ENCODE results near the gene RESF1. TPM values are rescaled to one million over a fixed set of nuclear protein-coding genes. Genes with fewer than 3 reads are reported as not detected.

Gene RESF1
- 6.2 and 20.3 TPM in 2 replicates for total RNA-seq (ENCODE audit: low replicate concordance)

GRCh38 chr12:31959161-31959700 lies at the start of gene RESF1:
TSS of gene RESF1 (plus strand) at chr12:31959415. CDS start at chr12:31980956, 21,541 bp downstream.

Other genes with a start within 250 kb of the RESF1 start
- 7.8 and 12.6 TPM in 2 replicates for gene AMN1, start 230.4 kb upstream of the RESF1 start, total RNA-seq (ENCODE audit: low replicate concordance)
- gene BICD1, start 147.4 kb downstream of the RESF1 start, total RNA-seq (ENCODE audit: low replicate concordance) = 7.0 and 8.6 TPM in 2 replicates

Data from smooth muscle cell of the coronary artery (primary cell).